K562 (cell line): ENCODE measurements around the gene CRABP2. TPM values are rescaled to one million over a fixed set of nuclear protein-coding genes. Genes with fewer than 3 reads are reported as not detected.

Experiments used
- CCAR2 ChIP-seq: fragments of 200-400 bp; formaldehyde crosslinking; IDR thresholded peaks from 2 replicates; pipeline ENCODE4 v1.6.1; 2017; ENCODE audit warnings: mild to moderate bottlenecking, low read depth, low read length
- ETS1 ChIP-seq: conservative IDR thresholded peaks from 2 replicates; pipeline ENCODE4 v1.6.1; 2011; ENCODE audit warnings: low read depth, mild to moderate bottlenecking, low read length; ENCODE audit not compliant: control insufficient read depth
- HDAC3 ChIP-seq: fragments of 450-650 bp; IDR thresholded peaks from 2 replicates; pipeline ENCODE4 v1.6.1; 2018; ENCODE audit warnings: borderline replicate concordance, mild to moderate bottlenecking, moderate library complexity; ENCODE audit not compliant: partially characterized antibody
- RBM22 ChIP-seq: fragments of 200-400 bp; formaldehyde crosslinking; IDR thresholded peaks from 2 replicates; pipeline ENCODE4 v1.6.1; 2018; ENCODE audit warnings: low read length, low read depth; ENCODE audit not compliant: poor library complexity, severe bottlenecking
- RBM34 ChIP-seq: fragments of 200-400 bp; formaldehyde crosslinking; IDR thresholded peaks from 2 replicates; pipeline ENCODE4 v1.6.1; 2018; ENCODE audit warnings: low read length, borderline replicate concordance; ENCODE audit not compliant: insufficient read depth
- TBL1XR1 ChIP-seq, 2 experiments: IDR thresholded peaks; 2 replicates each; pipeline ENCODE4 v1.6.1; 2012; ENCODE audit warnings: improper control_type of control experiment in 2 of 2, low read length in 2 of 2, mild to moderate bottlenecking in 1 of 2
- ZNF584 ChIP-seq: fragments of 200-800 bp; sonication (Bioruptor generic); IDR thresholded peaks from 2 replicates; pipeline ENCODE4 v1.6.1; 2016; ENCODE audit warnings: low read depth, mild to moderate bottlenecking, missing genetic modification characterization, missing compliant biosample characterization
- ZNF609 ChIP-seq: sonication (generic); formaldehyde crosslinking; IDR thresholded peaks from 2 replicates; pipeline ENCODE4 v1.8.1; 2023; ENCODE audit warnings: missing genetic modification reagents, mild to moderate bottlenecking, borderline replicate concordance
- polyA plus RNA-seq, 8 experiments: library from polyadenylated mRNA; depleted of rRNA in 4 of 8; stranded (reverse) in 5 of 8; unstranded in 3 of 8; fragments of >200 nt; fragmentation: Nextera tagmentation in 2 of 8; fragmentation: Illumina TruSeq in 1 of 8; extraction: Ambion mirVana in 2 of 8; extraction: Trizol in 1 of 8; gene quantifications; 2 replicates each; pipeline versions ENCODE4 v1.2.1 to v1.2.3, GENCODE V29; 2011 to 2014; ENCODE audit warnings: inconsistent platforms in 1 of 8, missing spikeins in 1 of 8
- total RNA-seq, 7 experiments: library from RNA; depleted of rRNA in 6 of 7; stranded (reverse); fragments of >200 nt in 6 of 7; fragmentation: Illumina TruSeq in 2 of 7; extraction: Trizol in 2 of 7; gene quantifications; 2 replicates each; pipeline versions ENCODE4 v1.2.1 to v1.2.3, GENCODE V29; 2011 to 2021; ENCODE audit warnings: low replicate concordance in 1 of 7
- TF ChIP-seq, protein P1 (sequence below): sonication (generic); formaldehyde crosslinking; IDR thresholded peaks from 2 replicates; pipeline ENCODE4 v1.8.0; 2022; ENCODE audit warnings: missing genetic modification reagents, mild to moderate bottlenecking, moderate library complexity, borderline replicate concordance
- TF ChIP-seq, protein P2 (sequence below): fragments of 450-650 bp; IDR thresholded peaks from 2 replicates; pipeline ENCODE4 v1.6.1; 2017; ENCODE audit warnings: antibody characterized with exemption
- TF ChIP-seq, protein P3 (sequence below): fragments of 450-650 bp; conservative IDR thresholded peaks from 2 replicates; pipeline ENCODE4 v1.6.1; 2016; ENCODE audit warnings: missing genetic modification characterization, low read depth, mild to moderate bottlenecking, control low read depth, missing compliant biosample characterization
- TF ChIP-seq, protein P4 (sequence below): fragments of 250-450 bp; sonication (Bioruptor Pico); IDR thresholded peaks from 2 replicates; pipeline ENCODE4 v1.8.0; 2021; ENCODE audit warnings: moderate library complexity, mild to moderate bottlenecking, inconsistent platforms

Gene CRABP2
- total and polyA plus RNA-seq, 9 of the 15 experiments (the other 6 are each of a cell fraction or from before 2014, with no cell fraction given) = 0.30 to 2.5 (median 0.82) TPM

DNA sequence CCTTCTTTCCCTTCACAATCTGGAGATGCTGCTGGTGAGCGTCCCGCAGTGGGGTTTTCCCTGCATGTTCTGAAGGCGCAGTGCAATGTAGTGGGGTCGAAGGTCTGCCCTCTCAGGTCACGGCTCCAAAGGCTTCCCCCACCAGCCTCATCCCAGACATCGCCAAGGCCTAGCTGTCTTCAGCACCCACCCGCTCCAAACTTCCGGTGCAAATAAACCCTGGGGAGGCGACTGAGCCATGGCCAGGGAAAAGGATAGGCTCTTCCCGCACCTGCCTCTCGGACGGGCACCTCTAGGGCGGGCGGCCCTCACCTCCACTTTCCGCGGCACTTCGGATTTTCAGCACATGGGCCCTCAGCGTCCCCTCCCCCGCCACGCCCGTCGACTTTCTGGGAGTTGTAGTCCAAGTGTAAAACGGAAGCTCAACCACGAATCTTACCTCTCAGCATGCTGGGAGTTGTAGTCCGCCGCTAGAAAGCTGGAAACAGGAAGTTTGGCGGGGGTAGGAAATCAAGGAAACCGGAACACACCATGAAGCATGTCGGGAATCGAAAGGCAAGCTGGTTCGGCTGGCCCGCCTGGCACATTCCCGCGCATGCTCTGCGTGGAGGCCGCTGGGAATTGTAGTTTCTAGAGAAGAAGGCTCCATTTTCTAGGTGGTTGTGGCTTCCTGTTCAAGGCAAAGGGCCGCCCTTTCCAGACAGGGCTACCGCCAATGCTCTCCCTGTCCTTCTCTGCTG is 35.5 kb upstream of the CRABP2 start, which contains the start of gene MRPL24 (continued):
- TF ChIP-seq, protein P1, sequence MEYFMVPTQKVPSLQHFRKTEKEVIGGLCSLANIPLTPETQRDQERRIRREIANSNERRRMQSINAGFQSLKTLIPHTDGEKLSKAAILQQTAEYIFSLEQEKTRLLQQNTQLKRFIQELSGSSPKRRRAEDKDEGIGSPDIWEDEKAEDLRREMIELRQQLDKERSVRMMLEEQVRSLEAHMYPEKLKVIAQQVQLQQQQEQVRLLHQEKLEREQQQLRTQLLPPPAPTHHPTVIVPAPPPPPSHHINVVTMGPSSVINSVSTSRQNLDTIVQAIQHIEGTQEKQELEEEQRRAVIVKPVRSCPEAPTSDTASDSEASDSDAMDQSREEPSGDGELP (CRISPR knock-in tag) = peak; percentile 94
- TF ChIP-seq TBL1XR1 (IDR thresholded peaks at IDR 0.05; ENCODE audit: low read length in 2 of 2) (peak in 1 of 2 experiments; percentile 44; a peak in 2 of 4 replicates), HDAC3 (no peak), RBM34 (no peak), CCAR2 (no peak), ETS1 (peak; percentile 98), ZNF609 (CRISPR knock-in tag) (0 out of 2 replicates have a peak, but pooled peaks have one; percentile 56), RBM22 (no peak), ZNF584 (CRISPR knock-in tag) (peak; percentile 85; the same call in 1 of the 2 replicates)
- TF ChIP-seq, protein P2, sequence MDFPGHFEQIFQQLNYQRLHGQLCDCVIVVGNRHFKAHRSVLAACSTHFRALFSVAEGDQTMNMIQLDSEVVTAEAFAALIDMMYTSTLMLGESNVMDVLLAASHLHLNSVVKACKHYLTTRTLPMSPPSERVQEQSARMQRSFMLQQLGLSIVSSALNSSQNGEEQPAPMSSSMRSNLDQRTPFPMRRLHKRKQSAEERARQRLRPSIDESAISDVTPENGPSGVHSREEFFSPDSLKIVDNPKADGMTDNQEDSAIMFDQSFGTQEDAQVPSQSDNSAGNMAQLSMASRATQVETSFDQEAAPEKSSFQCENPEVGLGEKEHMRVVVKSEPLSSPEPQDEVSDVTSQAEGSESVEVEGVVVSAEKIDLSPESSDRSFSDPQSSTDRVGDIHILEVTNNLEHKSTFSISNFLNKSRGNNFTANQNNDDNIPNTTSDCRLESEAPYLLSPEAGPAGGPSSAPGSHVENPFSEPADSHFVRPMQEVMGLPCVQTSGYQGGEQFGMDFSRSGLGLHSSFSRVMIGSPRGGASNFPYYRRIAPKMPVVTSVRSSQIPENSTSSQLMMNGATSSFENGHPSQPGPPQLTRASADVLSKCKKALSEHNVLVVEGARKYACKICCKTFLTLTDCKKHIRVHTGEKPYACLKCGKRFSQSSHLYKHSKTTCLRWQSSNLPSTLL = no peak
- TF ChIP-seq, protein P3, sequence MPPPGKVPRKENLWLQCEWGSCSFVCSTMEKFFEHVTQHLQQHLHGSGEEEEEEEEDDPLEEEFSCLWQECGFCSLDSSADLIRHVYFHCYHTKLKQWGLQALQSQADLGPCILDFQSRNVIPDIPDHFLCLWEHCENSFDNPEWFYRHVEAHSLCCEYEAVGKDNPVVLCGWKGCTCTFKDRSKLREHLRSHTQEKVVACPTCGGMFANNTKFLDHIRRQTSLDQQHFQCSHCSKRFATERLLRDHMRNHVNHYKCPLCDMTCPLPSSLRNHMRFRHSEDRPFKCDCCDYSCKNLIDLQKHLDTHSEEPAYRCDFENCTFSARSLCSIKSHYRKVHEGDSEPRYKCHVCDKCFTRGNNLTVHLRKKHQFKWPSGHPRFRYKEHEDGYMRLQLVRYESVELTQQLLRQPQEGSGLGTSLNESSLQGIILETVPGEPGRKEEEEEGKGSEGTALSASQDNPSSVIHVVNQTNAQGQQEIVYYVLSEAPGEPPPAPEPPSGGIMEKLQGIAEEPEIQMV (tag) = no peak
- TF ChIP-seq, protein P4, sequence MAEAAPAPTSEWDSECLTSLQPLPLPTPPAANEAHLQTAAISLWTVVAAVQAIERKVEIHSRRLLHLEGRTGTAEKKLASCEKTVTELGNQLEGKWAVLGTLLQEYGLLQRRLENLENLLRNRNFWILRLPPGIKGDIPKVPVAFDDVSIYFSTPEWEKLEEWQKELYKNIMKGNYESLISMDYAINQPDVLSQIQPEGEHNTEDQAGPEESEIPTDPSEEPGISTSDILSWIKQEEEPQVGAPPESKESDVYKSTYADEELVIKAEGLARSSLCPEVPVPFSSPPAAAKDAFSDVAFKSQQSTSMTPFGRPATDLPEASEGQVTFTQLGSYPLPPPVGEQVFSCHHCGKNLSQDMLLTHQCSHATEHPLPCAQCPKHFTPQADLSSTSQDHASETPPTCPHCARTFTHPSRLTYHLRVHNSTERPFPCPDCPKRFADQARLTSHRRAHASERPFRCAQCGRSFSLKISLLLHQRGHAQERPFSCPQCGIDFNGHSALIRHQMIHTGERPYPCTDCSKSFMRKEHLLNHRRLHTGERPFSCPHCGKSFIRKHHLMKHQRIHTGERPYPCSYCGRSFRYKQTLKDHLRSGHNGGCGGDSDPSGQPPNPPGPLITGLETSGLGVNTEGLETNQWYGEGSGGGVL = no peak
